H1 (cell line): Measurements from ENCODE around the gene OVOL3. TPM values are rescaled to one million over a fixed set of nuclear protein-coding genes. Genes with fewer than 3 reads are reported as not detected.

ENCODE experiments used
- CTCF ChIA-PET: fragments of 300-600 bp; sonication (Branson Sonifier 250); formaldehyde crosslinking; loops from one replicate; lab custom pipeline; 2021; ENCODE audit not compliant: partially characterized antibody; lab: Charles Lee
- POLR2A ChIA-PET: fragments of 300-600 bp; sonication (Branson Sonifier 250); formaldehyde crosslinking; loops from one replicate; lab custom pipeline; 2021; ENCODE audit warnings: inconsistent platforms; ENCODE audit not compliant: partially characterized antibody; lab: Charles Lee
- DNase-seq, 2 experiments: peaks; one replicate each; pipeline versions ENCODE4 v3.0.0 to v3.0.0-alpha.2; 2010 to 2022; ENCODE audit warnings: low spot score in 2 of 2, low read depth in 1 of 2, mixed read lengths in 1 of 2
- FAIRE-seq: peaks from 2 replicates; lab custom pipeline; 2011; peaks lifted over from hg19 to GRCh38; lab: Jason Lieb, UNC
- H2AFZ ChIP-seq: 2 replicates; pipeline ENCODE4 v1.8.1; 2012; ENCODE audit warnings: low read length, inconsistent platforms
- H2AK5ac ChIP-seq: 2 replicates; pipeline ENCODE4 v1.6.1; 2013; ENCODE audit warnings: low read depth, low read length
- H2BK120ac ChIP-seq: replicated peaks from 2 replicates; pipeline ENCODE3; 2013; ENCODE audit warnings: low read depth, low read length, inconsistent platforms
- H2BK12ac ChIP-seq: 2 replicates; pipeline ENCODE4 v1.6.1; 2013; ENCODE audit warnings: low read depth, low read length
- H2BK15ac ChIP-seq: 2 replicates; pipeline ENCODE4 v1.6.1; 2013; ENCODE audit warnings: low read length
- H2BK20ac ChIP-seq: 2 replicates; pipeline ENCODE4 v1.6.1; 2013; ENCODE audit warnings: low read length
- H2BK5ac ChIP-seq: 2 replicates; pipeline ENCODE4 v1.6.1; 2013; ENCODE audit warnings: low read depth, low read length
- H3K14ac ChIP-seq: 2 replicates; pipeline ENCODE4 v1.6.1; 2013; ENCODE audit warnings: inconsistent platforms; ENCODE audit not compliant: insufficient read length
- H3K18ac ChIP-seq: 2 replicates; pipeline ENCODE4 v1.6.1; 2013; ENCODE audit warnings: low read length; ENCODE audit errors: extremely low read depth
- H3K23ac ChIP-seq: 2 replicates; pipeline ENCODE4 v1.6.1; 2013; ENCODE audit warnings: inconsistent platforms; ENCODE audit not compliant: insufficient read length
- H3K23me2 ChIP-seq: 2 replicates; pipeline ENCODE4 v1.6.1; 2013; ENCODE audit warnings: low read depth, low read length
- H3K27ac ChIP-seq: 2 replicates; pipeline ENCODE4 v1.6.1; 2011; ENCODE audit warnings: low read depth, low read length, inconsistent platforms
- H3K27me3 ChIP-seq, 4 experiments: replicated peaks in 1 of 4; 1 replicate in 1 of 4; 2 replicates in 3 of 4; pipeline versions ENCODE4 v1.6.1 to v1.8.1; 2011 to 2013; ENCODE audit warnings: low read length in 3 of 4, mild to moderate bottlenecking in 3 of 4, inconsistent platforms in 2 of 4, mixed read lengths in 2 of 4, moderate library complexity in 1 of 4; ENCODE audit not compliant: control insufficient read depth in 3 of 4, insufficient read depth in 3 of 4; ENCODE audit errors: extremely low read depth in 1 of 4
- H3K36me3 ChIP-seq, 4 experiments: 2 replicates each; pipeline versions ENCODE4 v1.6.1 to v1.8.1; 2011 to 2013; ENCODE audit warnings: mild to moderate bottlenecking in 4 of 4, low read length in 3 of 4, moderate library complexity in 2 of 4, control low read depth in 1 of 4, inconsistent platforms in 1 of 4; ENCODE audit not compliant: insufficient read depth in 4 of 4, control insufficient read depth in 2 of 4
- H3K4ac ChIP-seq: replicated peaks from 2 replicates; pipeline ENCODE3; 2013; ENCODE audit warnings: low read length, low read depth, mixed read lengths, inconsistent platforms; ENCODE audit not compliant: insufficient read length
- H3K4me1 ChIP-seq, 4 experiments: replicated peaks in 1 of 4; 1 replicate in 1 of 4; 2 replicates in 3 of 4; pipeline versions ENCODE4 v1.6.1 to v1.8.1; 2011 to 2013; ENCODE audit warnings: low read length in 3 of 4, inconsistent platforms in 2 of 4, mixed read lengths in 1 of 4; ENCODE audit not compliant: insufficient read depth in 4 of 4, control insufficient read depth in 3 of 4
- H3K4me2 ChIP-seq, 2 experiments: 2 replicates each; pipeline versions ENCODE4 v1.6.1 to v1.8.1; 2011 to 2013; ENCODE audit warnings: low read depth in 2 of 2, low read length in 2 of 2, control low read depth in 1 of 2, inconsistent platforms in 1 of 2, mild to moderate bottlenecking in 1 of 2; ENCODE audit not compliant: insufficient read depth in 1 of 2
- H3K4me3 ChIP-seq, 4 experiments: fragments of 200-600, 300-600 bp in 1 of 4; sonication (generic), shearing (Covaris generic), sonication (Bioruptor Twin) in 1 of 4; 2 replicates each; pipeline versions ENCODE4 v1.5.1 to v1.8.1; 2011 to 2016; ENCODE audit warnings: low read length in 4 of 4, low read depth in 3 of 4, control low read depth in 2 of 4, inconsistent platforms in 2 of 4, mild to moderate bottlenecking in 2 of 4, mixed read lengths in 1 of 4, moderate library complexity in 1 of 4; ENCODE audit not compliant: insufficient read depth in 2 of 4; ENCODE audit errors: extremely low read depth in 1 of 4
- H3K56ac ChIP-seq: replicated peaks from 2 replicates; pipeline ENCODE3; 2013; ENCODE audit warnings: low read depth, mild to moderate bottlenecking, mixed read lengths, low read length, inconsistent platforms; ENCODE audit not compliant: insufficient read length
- H3K79me1 ChIP-seq: 2 replicates; pipeline ENCODE4 v1.6.1; 2013; ENCODE audit warnings: low read depth, low read length, control low read depth
- H3K79me2 ChIP-seq, 2 experiments: 2 replicates each; pipeline versions ENCODE4 v1.6.1 to v1.8.1; 2012 to 2013; ENCODE audit warnings: low read length in 2 of 2, mild to moderate bottlenecking in 2 of 2, inconsistent platforms in 1 of 2; ENCODE audit not compliant: insufficient read depth in 2 of 2, control insufficient read depth in 1 of 2
- H3K9ac ChIP-seq, 4 experiments: replicated peaks in 1 of 4; 1 replicate in 1 of 4; 2 replicates in 3 of 4; pipeline versions ENCODE4 v1.6.1 to v1.8.1; 2011 to 2013; ENCODE audit warnings: low read depth in 3 of 4, low read length in 3 of 4, control low read depth in 2 of 4, mild to moderate bottlenecking in 2 of 4, moderate library complexity in 2 of 4, inconsistent platforms in 1 of 4; ENCODE audit errors: extremely low read depth in 1 of 4
- H3K9me3 ChIP-seq, 2 experiments: 2 replicates each; pipeline versions ENCODE4 v1.6.1 to v1.8.1; 2012 to 2013; ENCODE audit warnings: mild to moderate bottlenecking in 2 of 2, moderate library complexity in 2 of 2, control low read depth in 1 of 2, inconsistent platforms in 1 of 2, low read depth in 1 of 2, low read length in 1 of 2, mixed read lengths in 1 of 2; ENCODE audit not compliant: insufficient read depth in 2 of 2
- H4K20me1 ChIP-seq, 2 experiments: replicated peaks in 1 of 2; 2 replicates each; pipeline versions ENCODE3 to v1.8.1; 2011 to 2013; ENCODE audit warnings: inconsistent platforms in 2 of 2, low read length in 2 of 2, mild to moderate bottlenecking in 1 of 2; ENCODE audit not compliant: insufficient read depth in 2 of 2, control insufficient read depth in 1 of 2
- H4K5ac ChIP-seq: 2 replicates; pipeline ENCODE4 v1.6.1; 2013; ENCODE audit warnings: low read length, low read depth, mixed read lengths, inconsistent platforms; ENCODE audit not compliant: insufficient read length
- H4K8ac ChIP-seq: 2 replicates; pipeline ENCODE4 v1.8.0; 2013; ENCODE audit warnings: mild to moderate bottlenecking, moderate library complexity, low read length, inconsistent platforms; ENCODE audit not compliant: insufficient read depth; ENCODE audit errors: extremely low read depth
- H4K91ac ChIP-seq: replicated peaks from 2 replicates; pipeline ENCODE3; 2013; ENCODE audit warnings: low read length, mixed read lengths, inconsistent platforms; ENCODE audit not compliant: insufficient read length
- CBX8 ChIP-seq: fragments of 300-800, 300-1000 bp; sonication (generic); IDR thresholded peaks from 2 replicates; pipeline ENCODE4 v1.7.1; 2016; ENCODE audit warnings: low read depth, low read length, borderline replicate concordance
- CHD1 ChIP-seq: IDR thresholded peaks from 2 replicates; pipeline ENCODE4 v1.6.1; 2012; ENCODE audit warnings: low read depth, low read length, improper control_type of control experiment
- CREB1 ChIP-seq: IDR thresholded peaks from 2 replicates; pipeline ENCODE4 v1.6.1; 2012; ENCODE audit warnings: inconsistent platforms
- HDAC6 ChIP-seq: IDR thresholded peaks from one replicate; pipeline ENCODE4 v1.7.1; 2012; ENCODE audit warnings: low read depth, mild to moderate bottlenecking, inconsistent platforms, low read length, moderate library complexity
- NRF1 ChIP-seq: IDR thresholded peaks from 2 replicates; pipeline ENCODE4 v1.6.1; 2011; ENCODE audit warnings: mild to moderate bottlenecking, low read depth, low read length, improper control_type of control experiment
- PHF8 ChIP-seq: fragments of 200-600 bp; sonication (generic); conservative IDR thresholded peaks from 2 replicates; pipeline ENCODE4 v1.7.1; 2012; ENCODE audit warnings: low read depth, mild to moderate bottlenecking, inconsistent platforms, low read length, moderate library complexity
- RAD21 ChIP-seq, 2 experiments: IDR thresholded peaks in 1 of 2; conservative IDR thresholded peaks in 1 of 2; 2 replicates each; pipeline ENCODE4 v1.6.1; 2011; ENCODE audit warnings: low read depth in 2 of 2, low read length in 2 of 2, improper control_type of control experiment in 1 of 2, inconsistent platforms in 1 of 2, mild to moderate bottlenecking in 1 of 2, moderate library complexity in 1 of 2
- SAP30 ChIP-seq: fragments of 300-600 bp; sonication (generic); IDR thresholded peaks from 2 replicates; pipeline ENCODE4 v1.7.1; 2012; ENCODE audit warnings: low read length, moderate library complexity, mild to moderate bottlenecking, inconsistent platforms; ENCODE audit not compliant: insufficient read depth, insufficient replicate concordance
- SP4 ChIP-seq: IDR thresholded peaks from 2 replicates; pipeline ENCODE4 v1.6.1; 2012; ENCODE audit warnings: low read length, inconsistent platforms
- TAF1 ChIP-seq: IDR thresholded peaks from 2 replicates; pipeline ENCODE4 v1.6.1; 2011; ENCODE audit warnings: mild to moderate bottlenecking, low read depth, low read length
- YY1 ChIP-seq: IDR thresholded peaks from 2 replicates; pipeline ENCODE4 v1.6.1; 2011; ENCODE audit warnings: low read depth, mild to moderate bottlenecking, low read length
- WGBS, 2 experiments: shearing (Covaris generic) in 1 of 2; methylation state at CpG; one replicate each; pipeline versions ENCODE4 v1.1.6 to v1.1.7; 2013 to 2015; ENCODE audit warnings: low lambda C conversion rate in 2 of 2, mixed read lengths in 2 of 2, inconsistent platforms in 1 of 2, low coverage in 1 of 2, missing lambda C conversion rate in 1 of 2; ENCODE audit not compliant: insufficient replicate concordance in 2 of 2, insufficient coverage in 1 of 2, insufficient read length in 1 of 2; ENCODE audit errors: extremely low coverage in 1 of 2, missing lambda C conversion rate in 1 of 2; 5-methylcytosine and 5-hydroxymethylcytosine counted together
- polyA plus RNA-seq, 7 experiments: library from polyadenylated mRNA; depleted of rRNA in 3 of 7; stranded (reverse) in 5 of 7; unstranded in 2 of 7; fragments of >200 nt in 5 of 7; fragments of 200-250 nt in 2 of 7; gene quantifications; 1 replicate in 5 of 7; 2 replicates in 1 of 7; 4 replicates in 1 of 7; pipeline versions ENCODE4 v1.2.1 to v1.2.3, GENCODE V29; 2011 to 2013; ENCODE audit warnings: missing spikeins in 2 of 7, mixed read lengths in 2 of 7
- total RNA-seq: library from RNA; stranded (reverse); fragmentation: NEBNext Ultra II Directional; extraction: Animal tissue kit (Norgen Biotek cat#: 25700); gene quantifications from 2 replicates; pipeline ENCODE4 v1.2.1, GENCODE V29; 2021

OVOL3 gene
- total and polyA plus RNA-seq, 2 of the 8 experiments (the other 6 are each of a cell fraction or from before 2014, with no cell fraction given) = 0.45 TPM; not detected in 1

- Histone ChIP-seq H4K91ac (peak within 1 kb of the TSS; percentile 88), H3K27me3 (no peaks in the 10 kb centered on the region), H3K79me2 (peaks cover 0 to 12% of the 10 kb centered on the region in 2 experiments; a peak in 1 of 4 replicates), H3K23me2 (peaks cover 13% of the 10 kb centered on the region; the same call in 1 of the 2 replicates), H3K56ac (peak within 1 kb of the TSS; percentile 79), H2BK15ac (0 out of 2 replicates have a peak within 1 kb of the TSS, but pooled peaks have one; percentile 65), H4K5ac (peak within 1 kb of the TSS; percentile 85), H4K8ac (peak within 1 kb of the TSS; percentile 75), H3K23ac (no peak within 1 kb of the TSS), H2BK20ac (no peak within 1 kb of the TSS), H3K14ac (no peak within 1 kb of the TSS), H3K79me1 (peaks cover 3% of the 10 kb centered on the region), H3K4me2 (peak within 1 kb of the TSS; percentile 78 to 96), H2BK5ac (peak within 1 kb of the TSS; percentile 90; the same call in 1 of the 2 replicates), H3K18ac (peak within 1 kb of the TSS; percentile 90), H2AK5ac (no peak within 1 kb of the TSS), H4K20me1 (peaks cover 0 to 3% of the 10 kb centered on the region in 2 experiments), H3K9ac (peak within 1 kb of the TSS; percentile 71 to 83 (median 76)), H3K36me3 (peaks cover 6 to 17% (median 14%) of the 10 kb centered on the region in 4 experiments), H3K27ac (peak within 1 kb of the TSS; percentile 36; the same call in 1 of the 2 replicates), H2AFZ (peak within 1 kb of the TSS; percentile 23; the same call in 1 of the 2 replicates), H3K4me1 (peaks cover 0 to 6% (median 5%) of the 10 kb centered on the region in 4 experiments; a peak in 3 of 7 replicates), H3K4ac (peak within 1 kb of the TSS; percentile 84), H2BK12ac (0 out of 2 replicates have a peak within 1 kb of the TSS, but pooled peaks have one; percentile 63), H3K9me3 (no peaks in the 10 kb centered on the region), H2BK120ac (peak within 1 kb of the TSS; percentile 63), H3K4me3 (peak within 1 kb of the TSS; percentile 89 to 98 (median 97))
- FAIRE-seq = no peak
- ChIA-PET POLR2A (interaction anchor here (0.6 to 2.0 kb wide), 13 partner anchors 10 to 1260 kb away, joined by 3 to 13 read pairs (median 4); partner anchors contain the start of genes THAP8, WDR62, ZNF146 and ZNF565), CTCF (interaction anchor here (1.0 to 2.7 kb wide), 6 partner anchors 11 to 33 kb away, joined by 3 to 18 read pairs (median 4); no protein-coding TSS in a partner anchor)
- peak; percentile 91 to 98 for DNase-seq
- WGBS, 2 experiments = 5% methylated on average over 30 of the region's 75 CpGs; no CpG with 5 or more reads in 1 of the 2 experiments
- TF ChIP-seq PHF8 (no peak), NRF1 (peak; percentile 84), CBX8 (no peak), TAF1 (peak; percentile 67), RAD21 (IDR thresholded peaks at IDR 0.05 in 1 of 2, conservative IDR thresholded peaks at IDR 0.05 in 1 of 2; ENCODE audit: low read depth in 2 of 2, low read length in 2 of 2) (no peak), CREB1 (peak; percentile 77), SAP30 (no peak), SP4 (no peak), HDAC6 (no peak), YY1 (no peak), CHD1 (no peak)
These were observed 28.7 kb downstream of the OVOL3 start, which contains the start of gene CAPNS1 for GRCh38 chr19:36139473-36140303. Gene CAPNS1, plus strand, starts transcription at chr19:36140066. Its CDS starts 946 bp downstream, at chr19:36141012.
